Measurements from ENCODE around the gene SV2B.
A peak's percentile ranks its signal among the peaks of the same experiment; 100 is the strongest.

The SV2B gene

GRCh38 chr15:91243826-91244225, 143.8 kb downstream of the SV2B start:
- no peaks in the 10 kb centered on the region for H3K27me3 ChIP-seq (ENCODE audit: insufficient read depth, low read length)
- H3K4ac ChIP-seq (ENCODE audit: low read depth, low read length), result no peak overlapping the region
- WGBS (ENCODE audit: extremely low coverage, insufficient coverage, insufficient read length), result no CpG with 5 or more reads among the region's 2 CpGs
- no peak overlapping the region for H2BK120ac ChIP-seq (ENCODE audit: insufficient read depth, low read length, poor library complexity)
- no peak overlapping the region for H2BK5ac ChIP-seq (ENCODE audit: low read depth, low read length, poor library complexity)
- H4K12ac ChIP-seq (ENCODE audit: low read depth, low read length), result no peak overlapping the region
- H4K8ac ChIP-seq (ENCODE audit: low read depth, low read length), result no peak overlapping the region
- H3K36me3 ChIP-seq (ENCODE audit: control insufficient read depth in 1 of 2, insufficient read depth in 2 of 2, low read length in 2 of 2), result no peaks in the 10 kb centered on the region
- no peaks in the 10 kb centered on the region for H3K4me1 ChIP-seq (ENCODE audit: control insufficient read depth in 1 of 2, insufficient read depth in 2 of 2, low read length in 2 of 2)
- no peak overlapping the region for H3K18ac ChIP-seq (ENCODE audit: low read length)
- no peaks in the 10 kb centered on the region for H3K79me1 ChIP-seq (ENCODE audit: low read length)
- no peak overlapping the region for H3K23ac ChIP-seq (ENCODE audit: low read length)
- H4K91ac ChIP-seq (ENCODE audit: low read depth, low read length), result no peak overlapping the region
- no peaks in the 10 kb centered on the region for H3K9me3 ChIP-seq (ENCODE audit: insufficient read depth, low read depth, low read length)
- H3K79me2 ChIP-seq (ENCODE audit: control insufficient read depth, insufficient read depth, low read length, poor library complexity), result no peaks in the 10 kb centered on the region
- no peak overlapping the region for H2AFZ ChIP-seq (ENCODE audit: insufficient read depth, low read length, poor library complexity)
- no peak overlapping the region for H2BK12ac ChIP-seq (ENCODE audit: low read length)
- DNase-seq, result peak in 1 of 2 donors; percentile 10
- no peak overlapping the region for H3K4me2 ChIP-seq (ENCODE audit: low read length)
- H3K27ac ChIP-seq (ENCODE audit: low read depth, low read length), result no peak overlapping the region
- no peak overlapping the region for H3K14ac ChIP-seq (ENCODE audit: low read length)
- H3K4me3 ChIP-seq (ENCODE audit: low read depth, low read length), result no peak overlapping the region
- H3K9ac ChIP-seq (ENCODE audit: low read length), result no peak overlapping the region
- H2AK5ac ChIP-seq (ENCODE audit: low read length), result no peak overlapping the region

- no peaks in the 10 kb centered on the region for H3K36me3 ChIP-seq (ENCODE audit: control insufficient read depth in 1 of 2, insufficient read depth in 2 of 2, low read length in 2 of 2)
- H3K27me3 ChIP-seq (ENCODE audit: insufficient read depth, low read length), result no peaks in the 10 kb centered on the region
- no peak overlapping the region for H4K8ac ChIP-seq (ENCODE audit: low read depth, low read length)
- H3K79me1 ChIP-seq (ENCODE audit: low read length), result no peaks in the 10 kb centered on the region
- no peak overlapping the region for H3K4me2 ChIP-seq (ENCODE audit: low read length)
- no peak overlapping the region for H3K14ac ChIP-seq (ENCODE audit: low read length)
- H4K12ac ChIP-seq (ENCODE audit: low read depth, low read length), result no peak overlapping the region
- no CpG with 5 or more reads among the region's 4 CpGs for WGBS (ENCODE audit: extremely low coverage, insufficient coverage, insufficient read length)
- no peak overlapping the region for H3K18ac ChIP-seq (ENCODE audit: low read length)
- H2BK120ac ChIP-seq (ENCODE audit: insufficient read depth, low read length, poor library complexity), result no peak overlapping the region
- no peak overlapping the region for H2AFZ ChIP-seq (ENCODE audit: insufficient read depth, low read length, poor library complexity)
- no peak overlapping the region for H3K27ac ChIP-seq (ENCODE audit: low read depth, low read length)
- no peaks in the 10 kb centered on the region for H3K9me3 ChIP-seq (ENCODE audit: insufficient read depth, low read depth, low read length)
- DNase-seq, result no peak
- no peak overlapping the region for H3K4ac ChIP-seq (ENCODE audit: low read depth, low read length)
- no peak overlapping the region for H4K91ac ChIP-seq (ENCODE audit: low read depth, low read length)
- H2BK12ac ChIP-seq (ENCODE audit: low read length), result no peak overlapping the region
- no peaks in the 10 kb centered on the region for H3K79me2 ChIP-seq (ENCODE audit: control insufficient read depth, insufficient read depth, low read length, poor library complexity)
- H2AK5ac ChIP-seq (ENCODE audit: low read length), result no peak overlapping the region
- no peak overlapping the region for H3K23ac ChIP-seq (ENCODE audit: low read length)
- no peaks in the 10 kb centered on the region for H3K4me1 ChIP-seq (ENCODE audit: control insufficient read depth in 1 of 2, insufficient read depth in 2 of 2, low read length in 2 of 2)
- H3K4me3 ChIP-seq (ENCODE audit: low read depth, low read length), result no peak overlapping the region
- no peak overlapping the region for H2BK5ac ChIP-seq (ENCODE audit: low read depth, low read length, poor library complexity)
- no peak overlapping the region for H3K9ac ChIP-seq (ENCODE audit: low read length)
These were observed 144.9 kb downstream of the SV2B start for GRCh38 chr15:91244919-91245318.

GRCh38 chr15:91246998-91247397, 146.9 kb downstream of the SV2B start:
- no peak overlapping the region for H3K4me2 ChIP-seq (ENCODE audit: low read length)
- no CpG with 5 or more reads among the region's 2 CpGs for WGBS (ENCODE audit: extremely low coverage, insufficient coverage, insufficient read length)

GRCh38 chr15:91249591-91249990, 149.5 kb downstream of the SV2B start:
- no peak overlapping the region for H3K14ac ChIP-seq (ENCODE audit: low read length)
- no peak overlapping the region for H3K4ac ChIP-seq (ENCODE audit: low read depth, low read length)
- no peaks in the 10 kb centered on the region for H3K79me1 ChIP-seq (ENCODE audit: low read length)
- H3K23ac ChIP-seq (ENCODE audit: low read length), result no peak overlapping the region
- H3K9me3 ChIP-seq (ENCODE audit: insufficient read depth, low read depth, low read length), result no peaks in the 10 kb centered on the region
- no peaks in the 10 kb centered on the region for H3K79me2 ChIP-seq (ENCODE audit: control insufficient read depth, insufficient read depth, low read length, poor library complexity)
- no peak overlapping the region for H3K4me3 ChIP-seq (ENCODE audit: low read depth, low read length)
- H4K8ac ChIP-seq (ENCODE audit: low read depth, low read length), result no peak overlapping the region
- no peak overlapping the region for H4K91ac ChIP-seq (ENCODE audit: low read depth, low read length)
- H3K27ac ChIP-seq (ENCODE audit: low read depth, low read length), result no peak overlapping the region
- H2BK12ac ChIP-seq (ENCODE audit: low read length), result no peak overlapping the region
- H3K4me1 ChIP-seq (ENCODE audit: control insufficient read depth in 1 of 2, insufficient read depth in 2 of 2, low read length in 2 of 2), result no peaks in the 10 kb centered on the region
- H3K18ac ChIP-seq (ENCODE audit: low read length), result no peak overlapping the region
- no peak overlapping the region for H4K12ac ChIP-seq (ENCODE audit: low read depth, low read length)
- no peak overlapping the region for H3K4me2 ChIP-seq (ENCODE audit: low read length)
- H2BK120ac ChIP-seq (ENCODE audit: insufficient read depth, low read length, poor library complexity), result no peak overlapping the region
- no peaks in the 10 kb centered on the region for H3K27me3 ChIP-seq (ENCODE audit: insufficient read depth, low read length)
- no peaks in the 10 kb centered on the region for H3K36me3 ChIP-seq (ENCODE audit: control insufficient read depth in 1 of 2, insufficient read depth in 2 of 2, low read length in 2 of 2)
- no CpG with 5 or more reads among the region's 3 CpGs for WGBS (ENCODE audit: extremely low coverage, insufficient coverage, insufficient read length)
- H2AFZ ChIP-seq (ENCODE audit: insufficient read depth, low read length, poor library complexity), result no peak overlapping the region
- no peak overlapping the region for H2BK5ac ChIP-seq (ENCODE audit: low read depth, low read length, poor library complexity)
- peak in 1 of 2 donors; percentile 52 for DNase-seq
- H3K9ac ChIP-seq (ENCODE audit: low read length), result no peak overlapping the region
- no peak overlapping the region for H2AK5ac ChIP-seq (ENCODE audit: low read length)

More at GRCh38 chr15:91246998-91247397, 146.9 kb downstream of the SV2B start:
- H2AK5ac ChIP-seq (ENCODE audit: low read length), result no peak overlapping the region
- no peak overlapping the region for H3K4me3 ChIP-seq (ENCODE audit: low read depth, low read length)
- H3K9me3 ChIP-seq (ENCODE audit: insufficient read depth, low read depth, low read length), result no peaks in the 10 kb centered on the region
- no peak overlapping the region for H2BK5ac ChIP-seq (ENCODE audit: low read depth, low read length, poor library complexity)
- no peaks in the 10 kb centered on the region for H3K79me1 ChIP-seq (ENCODE audit: low read length)
- H4K12ac ChIP-seq (ENCODE audit: low read depth, low read length), result no peak overlapping the region
- no peak overlapping the region for H3K18ac ChIP-seq (ENCODE audit: low read length)
- H4K8ac ChIP-seq (ENCODE audit: low read depth, low read length), result no peak overlapping the region
- no peak overlapping the region for H2AFZ ChIP-seq (ENCODE audit: insufficient read depth, low read length, poor library complexity)
- H3K36me3 ChIP-seq (ENCODE audit: control insufficient read depth in 1 of 2, insufficient read depth in 2 of 2, low read length in 2 of 2), result no peaks in the 10 kb centered on the region
- no peak overlapping the region for H3K14ac ChIP-seq (ENCODE audit: low read length)
- H3K27me3 ChIP-seq (ENCODE audit: insufficient read depth, low read length), result no peaks in the 10 kb centered on the region
- H3K23ac ChIP-seq (ENCODE audit: low read length), result no peak overlapping the region
- H3K4me1 ChIP-seq (ENCODE audit: control insufficient read depth in 1 of 2, insufficient read depth in 2 of 2, low read length in 2 of 2), result no peaks in the 10 kb centered on the region
- H2BK120ac ChIP-seq (ENCODE audit: insufficient read depth, low read length, poor library complexity), result no peak overlapping the region
- no peak for DNase-seq
- H3K9ac ChIP-seq (ENCODE audit: low read length), result no peak overlapping the region
- H2BK12ac ChIP-seq (ENCODE audit: low read length), result no peak overlapping the region
- H3K79me2 ChIP-seq (ENCODE audit: control insufficient read depth, insufficient read depth, low read length, poor library complexity), result no peaks in the 10 kb centered on the region
- no peak overlapping the region for H3K27ac ChIP-seq (ENCODE audit: low read depth, low read length)
- H3K4ac ChIP-seq (ENCODE audit: low read depth, low read length), result no peak overlapping the region
- no peak overlapping the region for H4K91ac ChIP-seq (ENCODE audit: low read depth, low read length)
